Esophagus squamous epithelium (tissue), 4 donors: ENCODE measurements around the gene FAM228A.

Experiments
- POLR2A ChIP-seq, 4 donors: fragments of 450-650 bp; IDR thresholded peaks; one replicate each; pipeline ENCODE4 v1.6.1; 2017; ENCODE audit warnings: antibody characterized with exemption in 4 of 4, mild to moderate bottlenecking in 4 of 4, moderate library complexity in 3 of 4
- TF ChIP-seq, protein P1 (sequence below), 6 experiments: fragments of 450-650 bp in 4 of 6; fragments of 200-600 bp in 2 of 6; sonication (generic) in 2 of 6; IDR thresholded peaks; one replicate each; pipeline ENCODE4 v1.5.1; 2016 to 2019; ENCODE audit warnings: antibody characterized with exemption in 6 of 6, mild to moderate bottlenecking in 4 of 6, moderate library complexity in 4 of 6

DNA sequence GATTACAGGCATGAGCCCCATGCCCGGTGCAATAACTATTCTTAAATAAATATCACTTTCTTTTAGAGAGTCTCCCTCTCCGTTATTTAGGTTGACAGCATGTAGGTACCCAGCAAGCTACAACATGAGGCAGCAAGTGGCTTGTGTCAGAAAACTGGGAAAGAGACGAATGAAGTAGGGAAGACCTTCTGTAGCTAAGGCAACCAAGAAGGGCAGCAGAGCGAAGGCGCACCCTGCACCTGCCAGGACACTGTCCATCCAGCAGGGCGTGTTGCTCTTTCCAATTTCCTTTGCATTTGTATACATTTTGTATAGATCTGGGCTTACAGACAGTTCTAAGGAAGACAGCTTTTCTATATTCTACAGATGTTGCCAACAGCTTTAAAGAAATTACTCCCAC is 48.1 kb downstream of the FAM228A start:
- TF ChIP-seq POLR2A (IDR thresholded peaks at IDR 0.05): no peak
- TF ChIP-seq, protein P1, sequence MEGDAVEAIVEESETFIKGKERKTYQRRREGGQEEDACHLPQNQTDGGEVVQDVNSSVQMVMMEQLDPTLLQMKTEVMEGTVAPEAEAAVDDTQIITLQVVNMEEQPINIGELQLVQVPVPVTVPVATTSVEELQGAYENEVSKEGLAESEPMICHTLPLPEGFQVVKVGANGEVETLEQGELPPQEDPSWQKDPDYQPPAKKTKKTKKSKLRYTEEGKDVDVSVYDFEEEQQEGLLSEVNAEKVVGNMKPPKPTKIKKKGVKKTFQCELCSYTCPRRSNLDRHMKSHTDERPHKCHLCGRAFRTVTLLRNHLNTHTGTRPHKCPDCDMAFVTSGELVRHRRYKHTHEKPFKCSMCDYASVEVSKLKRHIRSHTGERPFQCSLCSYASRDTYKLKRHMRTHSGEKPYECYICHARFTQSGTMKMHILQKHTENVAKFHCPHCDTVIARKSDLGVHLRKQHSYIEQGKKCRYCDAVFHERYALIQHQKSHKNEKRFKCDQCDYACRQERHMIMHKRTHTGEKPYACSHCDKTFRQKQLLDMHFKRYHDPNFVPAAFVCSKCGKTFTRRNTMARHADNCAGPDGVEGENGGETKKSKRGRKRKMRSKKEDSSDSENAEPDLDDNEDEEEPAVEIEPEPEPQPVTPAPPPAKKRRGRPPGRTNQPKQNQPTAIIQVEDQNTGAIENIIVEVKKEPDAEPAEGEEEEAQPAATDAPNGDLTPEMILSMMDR (IDR thresholded peaks at IDR 0.05): no peak
